Measurements from ENCODE around the gene OXLD1.

DNA sequence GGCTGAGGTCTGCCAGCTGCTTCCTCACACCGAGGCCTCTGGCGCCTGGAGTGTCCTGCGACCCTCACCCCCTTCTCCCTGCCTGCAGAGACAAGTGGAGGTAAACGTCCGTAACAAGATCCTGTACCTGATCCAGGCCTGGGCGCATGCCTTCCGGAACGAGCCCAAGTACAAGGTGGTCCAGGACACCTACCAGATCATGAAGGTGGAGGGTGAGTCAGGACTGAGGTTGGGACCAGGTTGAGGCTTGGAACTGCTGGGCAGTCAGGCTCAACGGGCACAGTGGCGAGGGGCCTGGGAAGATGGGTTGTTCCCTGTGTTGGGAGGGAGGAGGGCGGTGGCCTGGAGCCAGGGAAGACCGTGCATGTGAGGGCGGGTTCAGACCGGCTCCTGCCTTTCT lies 22.2 kb upstream of the OXLD1 start:
- TF ChIP-seq, protein P1, sequence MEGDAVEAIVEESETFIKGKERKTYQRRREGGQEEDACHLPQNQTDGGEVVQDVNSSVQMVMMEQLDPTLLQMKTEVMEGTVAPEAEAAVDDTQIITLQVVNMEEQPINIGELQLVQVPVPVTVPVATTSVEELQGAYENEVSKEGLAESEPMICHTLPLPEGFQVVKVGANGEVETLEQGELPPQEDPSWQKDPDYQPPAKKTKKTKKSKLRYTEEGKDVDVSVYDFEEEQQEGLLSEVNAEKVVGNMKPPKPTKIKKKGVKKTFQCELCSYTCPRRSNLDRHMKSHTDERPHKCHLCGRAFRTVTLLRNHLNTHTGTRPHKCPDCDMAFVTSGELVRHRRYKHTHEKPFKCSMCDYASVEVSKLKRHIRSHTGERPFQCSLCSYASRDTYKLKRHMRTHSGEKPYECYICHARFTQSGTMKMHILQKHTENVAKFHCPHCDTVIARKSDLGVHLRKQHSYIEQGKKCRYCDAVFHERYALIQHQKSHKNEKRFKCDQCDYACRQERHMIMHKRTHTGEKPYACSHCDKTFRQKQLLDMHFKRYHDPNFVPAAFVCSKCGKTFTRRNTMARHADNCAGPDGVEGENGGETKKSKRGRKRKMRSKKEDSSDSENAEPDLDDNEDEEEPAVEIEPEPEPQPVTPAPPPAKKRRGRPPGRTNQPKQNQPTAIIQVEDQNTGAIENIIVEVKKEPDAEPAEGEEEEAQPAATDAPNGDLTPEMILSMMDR (IDR thresholded peaks at IDR 0.05), result no peak
- TF ChIP-seq ZFX (IDR thresholded peaks at IDR 0.05; ENCODE audit: borderline replicate concordance), result no peak

Data from 22Rv1 (cell line).